Measurements from ENCODE around the gene MDFIC2.
"Not testable (repeated sequence)": the region's sequence is repeated elsewhere in the genome, so short reads cannot be mapped to it uniquely, and the experiment has no call there.

Gene MDFIC2

GRCh38 chr3:70308760-70309159, 3.7 kb downstream of the MDFIC2 start:
- H3K27ac ChIP-seq (ENCODE audit: low read depth, low read length), result no peak overlapping the region
- no peaks in the 10 kb centered on the region for H3K36me3 ChIP-seq (ENCODE audit: insufficient read depth, low read length)
- no peak overlapping the region for H3K4me3 ChIP-seq (ENCODE audit: low read depth, low read length)
- H3K27me3 ChIP-seq (ENCODE audit: insufficient read depth, low read length), result no peaks in the 10 kb centered on the region
- H2AFZ ChIP-seq (ENCODE audit: low read length, unreplicated experiment), result no peak overlapping the region
- H3K4me1 ChIP-seq (ENCODE audit: control insufficient read depth, insufficient read depth, low read length, unreplicated experiment), result no peaks in the 10 kb centered on the region
- no peaks in the 10 kb centered on the region for H3K79me2 ChIP-seq (ENCODE audit: control insufficient read depth, insufficient read depth, low read length, unreplicated experiment)

GRCh38 chr3:70306736-70307135, 5.7 kb downstream of the MDFIC2 start:
- Histone ChIP-seq H3K27ac (ENCODE audit: low read depth, low read length) (no peak overlapping the region), H3K36me3 (ENCODE audit: insufficient read depth, low read length) (no peaks in the 10 kb centered on the region), H3K79me2 (ENCODE audit: control insufficient read depth, insufficient read depth, low read length, unreplicated experiment) (no peaks in the 10 kb centered on the region), H2AFZ (ENCODE audit: low read length, unreplicated experiment) (no peak overlapping the region), H3K4me3 (ENCODE audit: low read depth, low read length) (no peak overlapping the region), H3K4me1 (ENCODE audit: control insufficient read depth, insufficient read depth, low read length, unreplicated experiment) (no peaks in the 10 kb centered on the region), H3K27me3 (ENCODE audit: insufficient read depth, low read length) (no peaks in the 10 kb centered on the region)

GRCh38 chr3:70298385-70298784, 14.1 kb downstream of the MDFIC2 start:
- no peaks in the 10 kb centered on the region for H3K36me3 ChIP-seq (ENCODE audit: insufficient read depth, low read length)

GRCh38 chr3:70291097-70291482, 21.3 kb downstream of the MDFIC2 start:
- Histone ChIP-seq H3K79me2 (ENCODE audit: control insufficient read depth, insufficient read depth, low read length, unreplicated experiment) (no peaks in the 10 kb centered on the region), H3K27me3 (ENCODE audit: insufficient read depth, low read length) (no peaks in the 10 kb centered on the region), H3K36me3 (ENCODE audit: insufficient read depth, low read length) (no peaks in the 10 kb centered on the region), H2AFZ (ENCODE audit: low read length, unreplicated experiment) (no peak overlapping the region), H3K4me1 (ENCODE audit: control insufficient read depth, insufficient read depth, low read length, unreplicated experiment) (no peaks in the 10 kb centered on the region), H3K27ac (ENCODE audit: low read depth, low read length) (no peak overlapping the region), H3K4me3 (ENCODE audit: low read depth, low read length) (no peak overlapping the region)

More at GRCh38 chr3:70298385-70298784, 14.1 kb downstream of the MDFIC2 start:
- H3K4me3 ChIP-seq (ENCODE audit: low read depth, low read length), result no peak overlapping the region
- H3K27ac ChIP-seq (ENCODE audit: low read depth, low read length), result no peak overlapping the region
- H2AFZ ChIP-seq (ENCODE audit: low read length, unreplicated experiment), result no peak overlapping the region
- no peaks in the 10 kb centered on the region for H3K79me2 ChIP-seq (ENCODE audit: control insufficient read depth, insufficient read depth, low read length, unreplicated experiment)
- H3K4me1 ChIP-seq (ENCODE audit: control insufficient read depth, insufficient read depth, low read length, unreplicated experiment), result no peaks in the 10 kb centered on the region
- no peaks in the 10 kb centered on the region for H3K27me3 ChIP-seq (ENCODE audit: insufficient read depth, low read length)

DNA sequence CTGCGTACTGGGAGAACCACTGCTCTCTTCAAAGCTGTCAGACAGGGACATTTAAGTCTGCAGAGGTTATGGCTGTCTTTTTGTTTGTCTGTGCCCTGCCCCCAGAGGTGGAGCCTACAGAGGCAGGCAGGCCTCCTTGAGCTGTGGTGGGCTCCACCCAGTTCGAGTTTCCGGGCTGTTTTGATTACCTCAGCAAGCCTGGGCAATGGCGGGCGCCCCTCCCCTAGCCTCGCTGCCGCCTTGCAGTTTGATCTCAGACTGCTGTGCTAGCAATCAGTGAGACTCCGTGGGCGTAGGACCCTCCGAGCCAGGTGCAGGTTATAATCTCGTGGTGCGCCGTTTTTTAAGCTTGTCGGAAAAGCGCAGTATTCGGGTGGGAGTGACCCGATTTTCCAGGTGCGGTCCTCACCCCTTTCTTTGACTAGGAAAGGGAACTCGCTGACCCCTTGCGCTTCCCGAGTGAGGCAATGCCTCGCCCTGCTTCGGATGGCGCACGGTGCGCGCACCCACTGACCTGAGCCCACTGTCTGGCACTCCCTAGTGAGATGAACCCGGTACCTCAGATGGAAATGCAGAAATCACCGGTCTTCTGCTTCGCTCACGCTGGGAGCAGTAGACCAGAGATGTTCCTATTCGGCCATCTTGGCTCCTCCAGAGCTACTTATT, 21.9 kb downstream of the MDFIC2 start:
- H3K27me3 ChIP-seq (ENCODE audit: insufficient read depth, low read length); H3K27ac ChIP-seq (ENCODE audit: low read depth, low read length); H2AFZ ChIP-seq (ENCODE audit: low read length, unreplicated experiment); H3K36me3 ChIP-seq (ENCODE audit: insufficient read depth, low read length); H3K4me3 ChIP-seq (ENCODE audit: low read depth, low read length); H3K79me2 ChIP-seq (ENCODE audit: control insufficient read depth, insufficient read depth, low read length, unreplicated experiment); H3K4me1 ChIP-seq (ENCODE audit: control insufficient read depth, insufficient read depth, low read length, unreplicated experiment): not testable (repeated sequence)

- Histone ChIP-seq H3K36me3 (ENCODE audit: insufficient read depth, low read length) (no peaks in the 10 kb centered on the region), H3K27ac (ENCODE audit: low read depth, low read length) (no peak overlapping the region), H3K27me3 (ENCODE audit: insufficient read depth, low read length) (no peaks in the 10 kb centered on the region), H3K79me2 (ENCODE audit: control insufficient read depth, insufficient read depth, low read length, unreplicated experiment) (no peaks in the 10 kb centered on the region), H3K4me1 (ENCODE audit: control insufficient read depth, insufficient read depth, low read length, unreplicated experiment) (no peaks in the 10 kb centered on the region), H2AFZ (ENCODE audit: low read length, unreplicated experiment) (no peak overlapping the region), H3K4me3 (ENCODE audit: low read depth, low read length) (no peak overlapping the region)
Measured at GRCh38 chr3:70281663-70282062, 30.8 kb downstream of the MDFIC2 start.

- Histone ChIP-seq H3K27me3 (ENCODE audit: insufficient read depth, low read length) (no peaks in the 10 kb centered on the region), H3K36me3 (ENCODE audit: insufficient read depth, low read length) (no peaks in the 10 kb centered on the region), H2AFZ (ENCODE audit: low read length, unreplicated experiment) (no peak overlapping the region)
Measured at GRCh38 chr3:70277304-70277703, 35.1 kb downstream of the MDFIC2 start.

DNA sequence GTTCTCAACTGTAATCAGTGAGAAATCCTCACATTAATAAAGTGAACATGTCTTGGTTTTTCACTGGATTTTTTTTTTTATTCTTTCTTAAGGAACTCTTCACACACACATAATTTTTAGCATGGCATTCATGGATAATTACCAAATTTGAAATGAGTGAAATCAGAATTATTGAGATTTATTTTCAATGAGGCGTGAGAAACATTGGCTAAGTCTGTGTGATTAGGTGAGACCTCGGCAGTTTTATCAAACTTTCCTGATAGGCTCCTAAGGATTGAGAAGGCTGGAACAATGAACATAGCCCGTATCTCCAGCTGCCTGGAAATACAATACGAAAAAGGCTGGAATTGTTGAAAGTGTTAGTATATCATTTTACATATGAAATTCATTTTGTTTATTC, 35.5 kb downstream of the MDFIC2 start:
- Histone ChIP-seq H3K27me3 (ENCODE audit: insufficient read depth, low read length) (no peaks in the 10 kb centered on the region), H2AFZ (ENCODE audit: low read length, unreplicated experiment) (no peak overlapping the region), H3K4me1 (ENCODE audit: control insufficient read depth, insufficient read depth, low read length, unreplicated experiment) (no peaks in the 10 kb centered on the region), H3K79me2 (ENCODE audit: control insufficient read depth, insufficient read depth, low read length, unreplicated experiment) (no peaks in the 10 kb centered on the region), H3K27ac (ENCODE audit: low read depth, low read length) (no peak overlapping the region), H3K36me3 (ENCODE audit: insufficient read depth, low read length) (no peaks in the 10 kb centered on the region), H3K4me3 (ENCODE audit: low read depth, low read length) (no peak overlapping the region)

More at GRCh38 chr3:70277304-70277703, 35.1 kb downstream of the MDFIC2 start:
- Histone ChIP-seq H3K79me2 (ENCODE audit: control insufficient read depth, insufficient read depth, low read length, unreplicated experiment) (no peaks in the 10 kb centered on the region), H3K27ac (ENCODE audit: low read depth, low read length) (no peak overlapping the region), H3K4me3 (ENCODE audit: low read depth, low read length) (no peak overlapping the region), H3K4me1 (ENCODE audit: control insufficient read depth, insufficient read depth, low read length, unreplicated experiment) (no peaks in the 10 kb centered on the region)

DNA sequence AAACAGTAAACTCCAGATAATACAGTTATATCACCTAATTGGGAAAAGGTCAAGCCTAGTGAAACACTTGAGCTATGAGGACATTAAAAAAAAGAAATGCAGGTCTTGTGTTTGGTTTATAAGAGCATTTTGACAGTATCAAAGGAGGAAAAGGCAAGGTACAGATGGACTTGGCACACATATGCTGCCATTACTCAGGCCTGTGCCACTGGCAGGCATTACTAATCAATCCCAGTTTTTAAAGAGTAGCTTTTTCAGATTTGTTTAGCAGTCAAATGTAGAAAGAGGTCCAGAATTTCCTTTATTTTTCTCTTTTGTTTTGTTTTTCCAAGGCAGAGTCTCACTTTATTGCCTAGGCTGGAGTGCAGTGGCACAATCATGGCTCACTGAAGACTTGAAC, 38.9 kb downstream of the MDFIC2 start:
- Histone ChIP-seq H3K36me3 (ENCODE audit: insufficient read depth, low read length) (no peaks in the 10 kb centered on the region), H3K4me3 (ENCODE audit: low read depth, low read length) (no peak overlapping the region), H3K27me3 (ENCODE audit: insufficient read depth, low read length) (no peaks in the 10 kb centered on the region), H2AFZ (ENCODE audit: low read length, unreplicated experiment) (no peak overlapping the region), H3K27ac (ENCODE audit: low read depth, low read length) (no peak overlapping the region), H3K4me1 (ENCODE audit: control insufficient read depth, insufficient read depth, low read length, unreplicated experiment) (no peaks in the 10 kb centered on the region), H3K79me2 (ENCODE audit: control insufficient read depth, insufficient read depth, low read length, unreplicated experiment) (no peaks in the 10 kb centered on the region)

DNA sequence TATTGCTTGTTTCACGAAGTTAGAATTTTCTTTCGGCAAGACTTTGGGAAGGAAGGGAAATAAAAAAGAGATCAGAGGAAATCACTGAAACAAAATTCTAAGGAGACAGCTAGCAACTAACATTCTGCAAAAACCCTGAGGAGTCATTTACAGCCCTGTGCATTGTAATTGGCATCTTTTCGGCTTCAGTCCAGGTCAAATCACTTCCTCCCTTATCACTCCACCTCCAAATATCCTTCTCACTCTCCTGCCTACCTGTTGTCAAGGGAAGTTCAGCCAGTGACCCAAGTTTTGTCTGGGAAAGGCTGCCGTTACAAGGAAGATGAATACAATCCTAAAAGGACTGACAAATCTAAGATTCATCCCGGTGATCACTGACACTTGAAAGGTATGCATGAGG, 39.6 kb downstream of the MDFIC2 start:
- Histone ChIP-seq H3K27me3 (ENCODE audit: insufficient read depth, low read length) (no peaks in the 10 kb centered on the region), H3K4me1 (ENCODE audit: control insufficient read depth, insufficient read depth, low read length, unreplicated experiment) (no peaks in the 10 kb centered on the region), H3K27ac (ENCODE audit: low read depth, low read length) (no peak overlapping the region), H2AFZ (ENCODE audit: low read length, unreplicated experiment) (no peak overlapping the region), H3K36me3 (ENCODE audit: insufficient read depth, low read length) (no peaks in the 10 kb centered on the region), H3K79me2 (ENCODE audit: control insufficient read depth, insufficient read depth, low read length, unreplicated experiment) (no peaks in the 10 kb centered on the region), H3K4me3 (ENCODE audit: low read depth, low read length) (no peak overlapping the region)

GRCh38 chr3:70264122-70264780, 48.2 kb downstream of the MDFIC2 start:
- Histone ChIP-seq H3K36me3 (ENCODE audit: insufficient read depth, low read length) (no peaks in the 10 kb centered on the region), H3K27ac (ENCODE audit: low read depth, low read length) (no peak overlapping the region), H3K79me2 (ENCODE audit: control insufficient read depth, insufficient read depth, low read length, unreplicated experiment) (no peaks in the 10 kb centered on the region)

More at GRCh38 chr3:70264122-70264780, 48.2 kb downstream of the MDFIC2 start:
- H3K4me1 ChIP-seq (ENCODE audit: control insufficient read depth, insufficient read depth, low read length, unreplicated experiment), result no peaks in the 10 kb centered on the region
- H2AFZ ChIP-seq (ENCODE audit: low read length, unreplicated experiment), result no peak overlapping the region
- no peak overlapping the region for H3K4me3 ChIP-seq (ENCODE audit: low read depth, low read length)
- no peaks in the 10 kb centered on the region for H3K27me3 ChIP-seq (ENCODE audit: insufficient read depth, low read length)
